HepG2 (cell line): ENCODE data around the gene MIA2. TPM values are rescaled to one million over a fixed set of nuclear protein-coding genes. Genes with fewer than 3 reads are reported as not detected.
A peak's percentile ranks its signal among the peaks of the same experiment; 100 is the strongest.

Experiments used
- ATF7-NPFF ChIP-seq: sonication (generic); formaldehyde crosslinking; IDR thresholded peaks from 2 replicates; pipeline ENCODE4 v1.8.1; 2023; ENCODE audit warnings: mild to moderate bottlenecking, low read depth, missing genetic modification reagents, moderate library complexity
- FOSL1 ChIP-seq: sonication (generic); formaldehyde crosslinking; IDR thresholded peaks from 2 replicates; pipeline ENCODE4 v1.9.0; 2021; ENCODE audit warnings: missing genetic modification reagents, borderline replicate concordance
- HMGA1 ChIP-seq: sonication (generic); formaldehyde crosslinking; conservative IDR thresholded peaks from 2 replicates; pipeline ENCODE4 v1.4.0; 2020; ENCODE audit warnings: missing genetic modification reagents
- KAT8 ChIP-seq: IDR thresholded peaks from 2 replicates; pipeline ENCODE4 v1.6.1; 2016; ENCODE audit warnings: missing genetic modification reagents, missing compliant biosample characterization
- KDM4B ChIP-seq: sonication (generic); formaldehyde crosslinking; IDR thresholded peaks from 2 replicates; pipeline ENCODE4 v1.4.0; 2020; ENCODE audit warnings: missing genetic modification reagents
- MIXL1 ChIP-seq: IDR thresholded peaks from 2 replicates; pipeline ENCODE4 v1.6.1; 2016
- NFYB ChIP-seq: sonication (generic); formaldehyde crosslinking; IDR thresholded peaks from 2 replicates; pipeline ENCODE4 v1.4.0; 2020; ENCODE audit warnings: missing genetic modification reagents
- PHB2 ChIP-seq: fragments of 450-650 bp; IDR thresholded peaks from 2 replicates; pipeline ENCODE4 v1.6.1; 2018; ENCODE audit not compliant: partially characterized antibody
- PRMT3 ChIP-seq: sonication (generic); formaldehyde crosslinking; IDR thresholded peaks from 2 replicates; pipeline ENCODE4 v1.8.1; 2022; ENCODE audit warnings: low read depth, mild to moderate bottlenecking, moderate library complexity, missing genetic modification reagents, borderline replicate concordance
- RFXAP ChIP-seq: sonication (generic); formaldehyde crosslinking; IDR thresholded peaks from 2 replicates; pipeline ENCODE4 v1.4.0; 2020; ENCODE audit warnings: missing genetic modification reagents, borderline replicate concordance
- SRY ChIP-seq: sonication (generic); formaldehyde crosslinking; IDR thresholded peaks from 2 replicates; pipeline ENCODE4 v1.8.0; 2022; ENCODE audit warnings: mild to moderate bottlenecking, missing genetic modification reagents
- SYNCRIP ChIP-seq: fragments of 200-400 bp; formaldehyde crosslinking; IDR thresholded peaks from 2 replicates; pipeline ENCODE4 v1.6.1; 2018; ENCODE audit warnings: mild to moderate bottlenecking, low read depth, low read length; ENCODE audit not compliant: insufficient read depth
- TCF7L2 ChIP-seq: IDR thresholded peaks from 2 replicates; pipeline ENCODE4 v1.6.1; 2011; ENCODE audit warnings: mild to moderate bottlenecking, low read depth, low read length, moderate library complexity
- TEAD3 ChIP-seq: optimal IDR thresholded peaks from 2 replicates; pipeline ENCODE3; 2016; ENCODE audit warnings: borderline replicate concordance
- TOPORS ChIP-seq: sonication (generic); formaldehyde crosslinking; IDR thresholded peaks from 2 replicates; pipeline ENCODE4 v1.8.0; 2023; ENCODE audit warnings: mild to moderate bottlenecking, missing genetic modification reagents
- U2AF2 ChIP-seq: fragments of 200-400 bp; formaldehyde crosslinking; IDR thresholded peaks from 2 replicates; pipeline ENCODE4 v1.6.1; 2017; ENCODE audit warnings: low read depth, mild to moderate bottlenecking, low read length
- YEATS2 ChIP-seq: sonication (generic); formaldehyde crosslinking; IDR thresholded peaks from 2 replicates; pipeline ENCODE4 v1.4.0; 2020; ENCODE audit warnings: missing genetic modification reagents, borderline replicate concordance
- ZFP91 ChIP-seq: sonication (generic); formaldehyde crosslinking; IDR thresholded peaks from 2 replicates; pipeline ENCODE4 v1.9.0; 2022; ENCODE audit warnings: missing genetic modification reagents, mild to moderate bottlenecking, borderline replicate concordance
- ZIK1 ChIP-seq: sonication (generic); formaldehyde crosslinking; IDR thresholded peaks from 2 replicates; pipeline ENCODE4 v1.5.0; 2020; ENCODE audit warnings: mild to moderate bottlenecking, low read depth, missing genetic modification reagents, borderline replicate concordance
- ZNF367 ChIP-seq: sonication (generic); formaldehyde crosslinking; IDR thresholded peaks from 2 replicates; pipeline ENCODE4 v1.4.0; 2020; ENCODE audit warnings: missing genetic modification reagents, borderline replicate concordance
- ZNF563 ChIP-seq: sonication (generic); formaldehyde crosslinking; IDR thresholded peaks from 2 replicates; pipeline ENCODE4 v1.8.0; 2022; ENCODE audit warnings: mild to moderate bottlenecking, moderate library complexity, missing genetic modification reagents
- ZNF674 ChIP-seq: sonication (generic); formaldehyde crosslinking; IDR thresholded peaks from 2 replicates; pipeline ENCODE4 v1.5.0; 2020; ENCODE audit warnings: low read depth, mild to moderate bottlenecking, missing genetic modification reagents
- ZNF75D ChIP-seq: sonication (generic); formaldehyde crosslinking; IDR thresholded peaks from 2 replicates; pipeline ENCODE4 v1.8.1; 2023; ENCODE audit warnings: missing genetic modification reagents, mild to moderate bottlenecking, borderline replicate concordance
- ZNF800 ChIP-seq: sonication (generic); formaldehyde crosslinking; IDR thresholded peaks from 2 replicates; pipeline ENCODE4 v1.4.0; 2020; ENCODE audit warnings: missing genetic modification reagents
- ZUFSP ChIP-seq: sonication (generic); formaldehyde crosslinking; IDR thresholded peaks from 2 replicates; pipeline ENCODE4 v1.9.0; 2021; ENCODE audit warnings: missing genetic modification reagents, mild to moderate bottlenecking, borderline replicate concordance
- polyA plus RNA-seq, 8 experiments: library from polyadenylated mRNA; depleted of rRNA in 3 of 8; stranded (reverse) in 7 of 8; unstranded in 1 of 8; fragments of >200 nt; fragmentation: Illumina TruSeq in 4 of 8; extraction: Trizol in 4 of 8; gene quantifications; 2 replicates each; pipeline versions ENCODE4 v1.2.1 to v1.2.3, GENCODE V29; 2011 to 2016; ENCODE audit warnings: low read depth in 4 of 8, missing spikeins in 1 of 8, mixed read lengths in 1 of 8; ENCODE audit not compliant: insufficient read depth in 1 of 8
- total RNA-seq, 5 experiments: library from RNA; depleted of rRNA; stranded (reverse); fragments of >200 nt; fragmentation: Illumina TruSeq; extraction: Trizol; gene quantifications; 2 replicates each; pipeline ENCODE4 v1.2.3, GENCODE V29; 2016; ENCODE audit warnings: low read depth in 1 of 5

MIA2 gene
- total and polyA plus RNA-seq, 2 of the 13 experiments (the other 11 are each of a cell fraction or from before 2014, with no cell fraction given): 134 to 158 TPM

DNA sequence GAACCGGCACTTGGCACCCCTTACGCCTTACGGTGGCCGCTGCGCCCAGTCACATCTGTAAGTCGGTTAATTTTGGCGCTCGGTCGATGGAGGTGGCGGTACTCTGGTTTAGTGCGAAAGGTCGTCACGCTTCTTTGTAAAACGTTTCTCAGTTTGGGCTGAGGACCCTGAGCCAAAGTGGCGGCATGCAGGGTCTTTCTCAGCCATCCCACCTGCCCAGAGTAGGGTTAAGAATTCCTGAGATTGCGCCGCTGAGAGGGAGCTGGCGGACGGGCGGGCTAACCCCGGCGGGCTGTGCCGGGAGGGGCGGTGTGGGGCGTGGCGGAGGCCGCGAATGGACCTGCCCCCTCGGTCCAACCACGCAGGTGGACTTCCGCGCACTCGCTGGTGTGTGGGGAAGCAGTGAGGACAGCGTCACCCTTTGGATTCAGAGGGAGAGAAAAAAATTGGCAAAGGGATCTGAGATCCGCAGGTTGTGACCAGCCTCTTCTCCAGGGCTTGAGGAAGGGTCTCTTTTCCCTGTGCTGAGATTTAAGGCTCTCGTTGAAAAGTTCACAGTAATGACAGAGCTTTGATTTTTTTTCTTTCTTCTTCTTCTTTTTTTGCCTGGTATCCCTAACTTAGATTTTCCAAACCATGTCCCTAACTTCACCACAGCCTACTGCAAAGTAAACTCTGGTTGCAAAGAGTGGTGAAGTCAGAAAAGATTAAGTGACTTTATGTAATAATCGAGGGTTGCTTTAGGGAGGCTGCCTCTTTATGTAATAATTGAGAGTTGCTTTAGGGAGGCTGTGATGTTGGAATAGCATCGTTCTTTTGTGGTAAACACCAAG lies 199.1 kb downstream of the MIA2 start (continued):
- peak; percentile 85 for TF ChIP-seq TEAD3 (CRISPR knock-in tag)
- peak; percentile 92; the same call in 1 of the 2 replicates for TF ChIP-seq SRY
- peak; percentile 80; the same call in 1 of the 2 replicates for TF ChIP-seq KAT8
- no peak for TF ChIP-seq PHB2
- peak; percentile 34; the same call in 1 of the 2 replicates for TF ChIP-seq FOSL1 (CRISPR knock-in tag)
- no peak for TF ChIP-seq ZUFSP
- TF ChIP-seq ZNF367: no peak
- TF ChIP-seq TCF7L2: no peak
- peak; percentile 50; the same call in 1 of the 2 replicates for TF ChIP-seq MIXL1
- peak; percentile 82 for TF ChIP-seq RFXAP (CRISPR knock-in tag)
- no peak for TF ChIP-seq SYNCRIP
- TF ChIP-seq ZIK1 (CRISPR knock-in tag): peak; percentile 70
- TF ChIP-seq ZNF563 (CRISPR knock-in tag): no peak; the same call in 1 of the 2 replicates
- no peak for TF ChIP-seq PRMT3 (CRISPR knock-in tag)
- peak; percentile 90; the same call in 1 of the 2 replicates for TF ChIP-seq ATF7-NPFF (CRISPR knock-in tag)
- TF ChIP-seq ZNF800: peak; percentile 89
- TF ChIP-seq ZNF674 (CRISPR knock-in tag): no peak; the same call in 1 of the 2 replicates
- TF ChIP-seq ZNF75D (CRISPR knock-in tag): no peak
- TF ChIP-seq YEATS2: peak; percentile 68
- TF ChIP-seq TOPORS (CRISPR knock-in tag): peak; percentile 95; the same call in 1 of the 2 replicates
- peak; percentile 92 for TF ChIP-seq ZFP91 (CRISPR knock-in tag)
- peak; percentile 41 for TF ChIP-seq NFYB
- TF ChIP-seq HMGA1 (CRISPR knock-in tag): no peak
- peak; percentile 86 for TF ChIP-seq KDM4B (CRISPR knock-in tag)
- 0 out of 2 replicates have a peak, but pooled peaks have one; percentile 13 for TF ChIP-seq U2AF2
